HG02870 (cell line): ENCODE measurements around the gene TAF1C.

ENCODE experiments used
- ATAC-seq: cut with Tn5 transposase; IDR thresholded peaks from one replicate; pipeline ENCODE4 v1.9.1; 2021; ENCODE audit warnings: mild to moderate bottlenecking, moderate library complexity; ENCODE audit not compliant: unreplicated experiment

Gene TAF1C

GRCh38 chr16:84161801-84162200 is 25.1 kb downstream of the TAF1C start:
- ATAC-seq: no peak

- ATAC-seq: no peak
Measured at GRCh38 chr16:84161037-84161436, 25.8 kb downstream of the TAF1C start.

- ATAC-seq: no peak
Measured at GRCh38 chr16:84159800-84160199, 27.1 kb downstream of the TAF1C start.

DNA sequence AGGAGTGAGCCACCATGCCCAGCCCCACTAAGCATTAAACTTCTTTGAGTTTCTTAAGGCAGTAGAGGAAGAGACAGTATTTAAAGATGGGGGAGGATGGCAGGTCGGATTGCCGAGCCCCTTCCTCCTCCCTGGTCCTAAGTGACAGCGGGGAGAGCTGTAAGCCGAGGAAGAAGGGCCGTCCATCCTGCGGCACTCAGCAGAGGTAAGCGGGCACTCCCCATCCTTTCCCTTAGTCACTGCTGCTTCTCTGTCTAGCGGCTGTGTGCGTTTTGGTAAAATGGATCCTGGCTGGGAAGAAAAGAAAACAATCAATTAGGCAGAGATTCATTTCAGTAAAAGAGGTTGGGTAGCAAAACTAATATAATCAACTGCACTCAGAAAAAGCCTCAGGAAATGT is 27.9 kb downstream of the TAF1C start:
- ATAC-seq: no peak

- no peak for ATAC-seq
Measured at GRCh38 chr16:84156342-84156784, 30.5 kb downstream of the TAF1C start.

- no peak for ATAC-seq
Measured at GRCh38 chr16:84155771-84156170, 31.1 kb downstream of the TAF1C start.

GRCh38 chr16:84155226-84155625 is 31.6 kb downstream of the TAF1C start:
- no peak for ATAC-seq

DNA sequence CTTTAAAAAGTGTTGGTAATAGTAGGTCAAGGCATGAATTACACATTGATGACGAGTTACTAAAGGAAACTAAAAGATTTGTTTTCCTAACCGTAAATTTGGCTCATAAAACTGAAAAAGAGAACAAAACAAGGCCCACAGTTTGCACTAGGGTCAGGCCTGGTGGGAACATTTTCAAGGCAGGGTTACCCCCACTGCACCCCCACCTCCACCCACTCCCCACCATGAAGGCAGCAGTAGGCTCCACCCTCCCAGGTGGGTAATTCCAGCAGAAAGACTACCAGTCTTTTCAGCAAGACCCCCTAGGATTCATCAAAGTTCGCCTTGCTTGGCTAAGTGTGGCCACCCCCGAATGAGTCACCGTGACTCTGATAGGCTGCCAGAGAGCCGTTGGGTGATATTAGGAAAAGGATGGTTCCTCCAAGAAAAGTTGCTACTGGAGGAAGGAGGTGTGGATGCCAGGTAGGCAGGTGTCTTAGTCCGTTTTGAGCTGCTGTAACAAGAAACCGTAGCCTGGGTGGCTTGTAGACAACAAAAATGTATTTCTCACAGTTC is 33.1 kb downstream of the TAF1C start:
- ATAC-seq: no peak

- no peak for ATAC-seq
Measured at GRCh38 chr16:84150926-84151325, 35.9 kb downstream of the TAF1C start.

GRCh38 chr16:84144859-84145639 is 41.8 kb downstream of the TAF1C start, which contains the start of the genes DNAAF1 and HSDL1:
Gene DNAAF1 (plus strand): TSS chr16:84145308. CDS start chr16:84145441, 133 bp downstream.
Gene HSDL1 (minus strand): TSS chr16:84145177. CDS start chr16:84131321, 13,856 bp downstream.
- peak; percentile 78 for ATAC-seq

DNA sequence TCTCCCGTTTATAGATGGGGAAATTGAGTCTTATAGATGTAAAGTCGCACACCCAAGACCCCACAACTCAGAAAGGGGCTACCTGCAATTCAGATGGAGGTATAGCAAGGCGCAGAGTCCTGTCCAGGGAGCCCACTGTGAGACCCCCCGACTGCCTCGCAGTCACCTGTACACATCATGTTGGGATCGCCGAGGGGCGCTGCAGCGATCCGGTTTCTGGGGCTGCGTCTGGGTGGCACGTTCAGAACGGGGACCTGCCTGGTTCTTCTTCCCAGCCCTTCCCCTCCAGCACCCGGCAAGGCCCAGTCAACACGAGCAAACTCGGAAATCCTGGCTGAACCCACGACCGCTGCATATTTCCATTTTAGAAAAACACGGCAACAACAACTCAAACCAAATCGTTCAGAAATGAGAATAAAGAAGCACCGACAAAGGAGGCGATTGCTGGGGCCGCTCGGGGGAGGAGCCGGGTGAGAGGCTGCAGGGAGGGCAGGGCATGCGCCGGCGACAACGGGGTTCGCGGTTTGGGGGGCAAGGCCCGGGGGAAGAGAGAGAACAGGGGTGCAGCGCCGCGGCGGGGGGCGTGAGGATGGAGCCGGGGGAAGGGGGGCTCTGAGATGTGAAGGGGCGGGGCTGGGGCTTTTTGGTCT is 42.5 kb downstream of the TAF1C start:
- peak; percentile 11 for ATAC-seq

DNA sequence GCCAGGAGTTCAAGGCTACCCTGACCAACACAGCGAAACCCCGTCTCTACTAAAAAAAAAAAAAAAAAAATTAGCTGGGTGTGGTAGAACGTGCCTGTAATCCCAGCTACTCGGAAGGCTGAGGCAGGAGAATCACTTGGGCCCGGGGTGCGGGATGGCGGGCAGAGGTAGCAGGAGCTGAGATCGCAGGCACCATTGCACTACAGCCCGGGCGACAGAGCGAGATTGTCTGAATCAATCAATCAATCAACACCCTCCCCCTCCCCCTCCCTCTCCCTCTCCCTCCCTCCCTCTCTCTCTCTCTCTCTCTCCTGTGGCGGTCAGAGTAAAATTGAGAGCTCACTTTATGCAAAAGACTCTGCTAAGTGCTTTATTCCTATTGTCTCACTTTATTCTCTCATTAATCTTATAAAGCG is 43.1 kb downstream of the TAF1C start:
- no peak for ATAC-seq

GRCh38 chr16:84143081-84143480 is 43.8 kb downstream of the TAF1C start:
- no peak for ATAC-seq

- ATAC-seq: no peak
Measured at GRCh38 chr16:84141143-84141670, 45.6 kb downstream of the TAF1C start.

DNA sequence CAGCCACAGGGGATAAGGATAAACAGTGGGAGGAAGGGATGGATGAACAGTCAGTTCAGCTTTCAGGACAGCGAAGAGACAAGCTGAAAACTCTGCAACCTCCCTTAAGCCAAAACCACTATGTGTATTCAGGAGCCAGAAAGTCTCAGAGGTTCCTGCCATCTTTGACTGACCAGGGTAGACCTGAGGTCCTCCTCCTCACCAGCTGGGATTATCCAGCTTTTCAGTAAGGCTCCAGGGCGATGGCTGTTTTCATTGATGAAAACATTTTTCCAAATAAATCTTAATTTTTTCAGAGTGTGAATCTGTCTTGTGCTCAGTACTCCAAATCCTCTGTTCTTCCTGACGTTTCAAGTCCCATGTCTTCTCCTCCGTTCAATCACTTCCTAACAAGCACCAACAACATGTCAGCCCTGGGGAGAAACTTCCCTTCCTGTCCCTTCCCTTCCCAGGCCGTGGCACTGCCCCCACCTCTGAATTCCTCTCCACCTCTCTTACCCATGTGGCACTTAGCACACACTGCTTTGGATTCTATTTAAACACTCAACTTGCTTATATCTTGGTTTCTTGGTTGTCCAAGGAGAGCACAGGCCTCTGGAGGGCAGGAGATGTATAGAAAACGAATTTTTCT is 47.1 kb downstream of the TAF1C start:
- no peak for ATAC-seq

DNA sequence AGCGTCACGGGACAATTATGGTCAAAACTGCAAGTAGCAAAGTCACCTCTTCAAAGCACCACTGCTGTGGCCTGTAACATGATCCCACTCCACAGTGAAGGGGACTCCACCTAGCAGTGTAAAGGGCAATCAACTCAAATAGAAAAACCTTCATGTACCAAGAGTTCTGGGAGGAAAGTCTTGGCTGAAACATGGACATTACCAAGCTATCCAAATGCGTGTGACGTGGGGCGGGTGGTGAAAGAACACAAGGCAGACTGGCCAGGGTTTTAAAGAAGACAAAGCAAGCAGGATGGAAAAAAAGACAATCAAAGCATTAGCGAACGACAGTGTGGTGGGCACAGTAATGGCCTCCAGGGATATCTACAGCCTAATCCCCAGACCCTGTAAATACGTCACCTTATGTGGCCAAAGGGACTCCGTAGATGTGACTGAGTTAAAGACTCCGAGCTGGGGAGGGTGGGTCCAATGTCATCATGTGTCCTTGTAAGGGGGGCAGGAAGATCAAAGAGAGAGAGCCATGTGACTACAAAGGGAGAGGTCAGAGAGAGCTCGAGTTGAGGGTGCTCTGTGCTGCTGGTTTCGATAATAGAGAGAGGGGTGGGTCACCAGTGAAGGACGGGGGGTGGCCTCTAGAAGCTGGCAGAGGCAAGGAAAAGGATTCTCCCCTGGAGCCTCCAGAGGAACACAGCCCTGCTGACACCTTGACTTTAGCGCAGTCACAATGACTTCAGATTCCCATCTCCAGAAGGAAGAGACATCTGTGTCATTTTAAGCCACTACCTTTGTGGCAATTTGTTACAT is 47.8 kb downstream of the TAF1C start:
- peak; percentile 93 for ATAC-seq

GRCh38 chr16:84138500-84138823 is 48.4 kb downstream of the TAF1C start:
- no peak for ATAC-seq

DNA sequence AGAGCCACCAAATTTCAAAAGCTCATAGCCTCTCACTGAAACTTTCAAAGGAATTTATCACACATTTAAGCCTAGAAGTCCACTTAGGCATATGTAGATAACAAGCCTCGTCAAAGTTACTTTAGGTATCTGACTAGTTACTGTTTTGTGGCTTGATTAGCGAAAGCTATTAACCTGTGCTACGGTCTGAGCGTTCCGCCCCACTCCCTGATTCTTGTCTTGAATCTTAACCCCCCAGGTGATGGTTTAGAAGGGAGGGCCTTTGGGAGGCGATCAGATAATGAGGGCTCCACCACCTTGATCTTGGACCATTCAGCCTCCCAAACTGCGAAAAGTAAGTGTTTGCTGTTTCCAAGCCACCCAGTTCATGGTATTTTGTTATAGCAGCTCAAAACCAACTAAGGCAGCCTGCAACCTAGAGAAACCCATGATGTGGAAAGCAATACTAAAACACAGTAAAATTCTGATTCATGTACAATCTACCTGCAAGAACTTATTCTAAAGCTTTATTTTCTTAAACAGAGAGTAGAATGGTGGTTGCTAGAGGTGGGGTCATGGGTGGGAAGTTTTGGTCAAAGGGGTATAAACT is 49.0 kb downstream of the TAF1C start:
- no peak for ATAC-seq

GRCh38 chr16:84137287-84137686 is 49.6 kb downstream of the TAF1C start:
- ATAC-seq: no peak
